IMR-90 (cell line): ENCODE measurements around the gene HSF2. TPM values are rescaled to one million over a fixed set of nuclear protein-coding genes. Genes with fewer than 3 reads are reported as not detected.
A peak's percentile ranks its signal among the peaks of the same experiment; 100 is the strongest.

Source experiments
- ATAC-seq: fragments of 200-7000 bp; cut with Tn5 transposase; 2 replicates; pipeline ENCODE4 v1.9.1; 2020; ENCODE audit warnings: low read depth, mild to moderate bottlenecking, moderate library complexity
- BruUV-seq: library from RNA; stranded (reverse); fragments of 400-500 nt; replicated peaks from 2 replicates; lab custom pipeline; 2021; lab: Mats Ljungman, UMichigan
- CTCF ChIA-PET: fragments of 300-600 bp; formaldehyde crosslinking; extraction: SDS; loops from one replicate; lab custom pipeline; 2021; ENCODE audit warnings: antibody characterized with exemption; lab: Yijun Ruan, JAX
- POLR2A ChIA-PET: fragments of 300-600 bp; sonication (Branson Sonifier 250); formaldehyde crosslinking; loops from one replicate; lab custom pipeline; 2022; ENCODE audit warnings: antibody characterized with exemption; ENCODE audit not compliant: unreplicated experiment; lab: Charles Lee
- DNase-seq: peaks from one replicate; pipeline ENCODE4 v3.0.0; 2013
- H2AFZ ChIP-seq: replicated peaks from 2 replicates; pipeline ENCODE3; 2013; ENCODE audit warnings: low read length, mild to moderate bottlenecking; ENCODE audit not compliant: poor library complexity
- H2AK5ac ChIP-seq: 2 replicates; pipeline ENCODE4 v1.6.1; 2013; ENCODE audit warnings: low read depth, low read length, inconsistent platforms
- H2AK9ac ChIP-seq: replicated peaks from 2 replicates; pipeline ENCODE3; 2013; ENCODE audit warnings: mild to moderate bottlenecking, low read depth, low read length, moderate library complexity; ENCODE audit not compliant: poor library complexity
- H2BK120ac ChIP-seq: 2 replicates; pipeline ENCODE4 v1.6.1; 2013; ENCODE audit warnings: low read depth, low read length, inconsistent platforms
- H2BK15ac ChIP-seq: 3 replicates; pipeline ENCODE4 v1.6.1; 2013; ENCODE audit warnings: low read depth, low read length, inconsistent platforms
- H2BK20ac ChIP-seq: 2 replicates; pipeline ENCODE4 v1.6.1; 2013; ENCODE audit warnings: low read depth, mild to moderate bottlenecking, inconsistent platforms, low read length, moderate library complexity
- H2BK5ac ChIP-seq: 2 replicates; pipeline ENCODE4 v1.6.1; 2013; ENCODE audit warnings: mild to moderate bottlenecking, low read depth, low read length, inconsistent platforms; ENCODE audit not compliant: poor library complexity, severe bottlenecking
- H3K14ac ChIP-seq: replicated peaks from 2 replicates; pipeline ENCODE4 v1.6.1; 2013; ENCODE audit warnings: low read depth, low read length, inconsistent platforms
- H3K18ac ChIP-seq: 2 replicates; pipeline ENCODE4 v1.6.1; 2013; ENCODE audit warnings: low read depth, low read length, control low read depth
- H3K23ac ChIP-seq: 2 replicates; pipeline ENCODE4 v1.6.1; 2013; ENCODE audit warnings: low read depth, low read length, inconsistent platforms
- H3K27ac ChIP-seq: 2 replicates; pipeline ENCODE4 v1.5.1; 2013; ENCODE audit warnings: mild to moderate bottlenecking, control low read depth, low read length; ENCODE audit not compliant: insufficient read depth
- H3K27me3 ChIP-seq: 2 replicates; pipeline ENCODE4 v1.6.1; 2013; ENCODE audit warnings: low read length; ENCODE audit not compliant: control insufficient read depth, insufficient read depth
- H3K36me3 ChIP-seq: 2 replicates; pipeline ENCODE4 v1.6.1; 2013; ENCODE audit warnings: low read length, mixed read lengths; ENCODE audit not compliant: control insufficient read depth, insufficient read depth
- H3K4ac ChIP-seq: 2 replicates; pipeline ENCODE4 v1.6.1; 2013; ENCODE audit warnings: low read depth, low read length, inconsistent platforms
- H3K4me1 ChIP-seq: 2 replicates; pipeline ENCODE4 v1.6.1; 2013; ENCODE audit warnings: low read length, mixed read lengths; ENCODE audit not compliant: control insufficient read depth, insufficient read depth
- H3K4me2 ChIP-seq: 2 replicates; pipeline ENCODE4 v1.6.1; 2013; ENCODE audit warnings: low read depth, mild to moderate bottlenecking, control low read depth, low read length, moderate library complexity
- H3K4me3 ChIP-seq: 2 replicates; pipeline ENCODE4 v1.5.1; 2013; ENCODE audit warnings: low read depth, mild to moderate bottlenecking, control low read depth, low read length, moderate library complexity; ENCODE audit not compliant: insufficient read depth
- H3K56ac ChIP-seq: 2 replicates; pipeline ENCODE4 v1.6.1; 2013; ENCODE audit warnings: low read length, inconsistent platforms; ENCODE audit not compliant: insufficient read depth; ENCODE audit errors: extremely low read depth
- H3K79me1 ChIP-seq, 2 experiments: 2 replicates each; pipeline ENCODE4 v1.6.1; 2013; ENCODE audit warnings: low read length in 2 of 2, inconsistent platforms in 1 of 2, low read depth in 1 of 2
- H3K9ac ChIP-seq: 2 replicates; pipeline ENCODE4 v1.6.1; 2013; ENCODE audit warnings: low read depth, low read length, control low read depth
- H3K9me1 ChIP-seq: 2 replicates; pipeline ENCODE4 v1.6.1; 2013; ENCODE audit warnings: low read length, inconsistent platforms; ENCODE audit not compliant: insufficient read depth
- H3K9me3 ChIP-seq: 2 replicates; pipeline ENCODE4 v1.6.1; 2013; ENCODE audit warnings: low read length; ENCODE audit not compliant: control insufficient read depth, insufficient read depth
- H4K20me1 ChIP-seq: 2 replicates; pipeline ENCODE4 v1.6.1; 2013; ENCODE audit warnings: low read length, inconsistent platforms; ENCODE audit not compliant: insufficient read depth
- H4K5ac ChIP-seq: 2 replicates; pipeline ENCODE4 v1.6.1; 2013; ENCODE audit warnings: mild to moderate bottlenecking, low read depth, low read length, control low read depth
- H4K8ac ChIP-seq, 2 experiments: 2 replicates each; pipeline ENCODE4 v1.6.1; 2013; ENCODE audit warnings: low read depth in 2 of 2, low read length in 2 of 2, control low read depth in 1 of 2, inconsistent platforms in 1 of 2
- H4K91ac ChIP-seq: 2 replicates; pipeline ENCODE4 v1.6.1; 2013; ENCODE audit warnings: low read depth, low read length, inconsistent platforms; ENCODE audit not compliant: insufficient read depth
- BHLHE40 ChIP-seq: fragments of 150-350 bp; IDR thresholded peaks from 2 replicates; pipeline ENCODE4 v1.6.1; 2016; ENCODE audit warnings: mild to moderate bottlenecking, low read depth, low read length
- CEBPB ChIP-seq: IDR thresholded peaks from 2 replicates; pipeline ENCODE4 v1.6.1; 2012; ENCODE audit warnings: low read depth, low read length, improper control_type of control experiment
- CTCF ChIP-seq: conservative IDR thresholded peaks from 2 replicates; pipeline ENCODE4 v1.5.1; 2012; ENCODE audit warnings: mild to moderate bottlenecking, low read depth, low read length, improper control_type of control experiment
- ELK1 ChIP-seq: fragments of 150-350 bp; IDR thresholded peaks from 2 replicates; pipeline ENCODE4 v1.6.1; 2016; ENCODE audit warnings: low read depth, mild to moderate bottlenecking, low read length, moderate library complexity, borderline replicate concordance
- FOS ChIP-seq: fragments of 150-350 bp; IDR thresholded peaks from 2 replicates; pipeline ENCODE4 v1.6.1; 2016; ENCODE audit warnings: low read depth, low read length
- MAFK ChIP-seq: IDR thresholded peaks from 2 replicates; pipeline ENCODE4 v1.6.1; 2012; ENCODE audit warnings: low read depth, low read length, improper control_type of control experiment
- MAZ ChIP-seq: IDR thresholded peaks from 2 replicates; pipeline ENCODE4 v1.6.1; 2012; ENCODE audit warnings: low read depth, mild to moderate bottlenecking, low read length, improper control_type of control experiment, moderate library complexity, borderline replicate concordance
- NFE2L2 ChIP-seq: fragments of 150-350 bp; IDR thresholded peaks from 2 replicates; pipeline ENCODE4 v1.6.1; 2016; ENCODE audit warnings: low read depth, mild to moderate bottlenecking, low read length
- POLR2A ChIP-seq: IDR thresholded peaks from 2 replicates; pipeline ENCODE4 v1.6.1; 2012; ENCODE audit warnings: mild to moderate bottlenecking, low read depth, low read length
- RAD21 ChIP-seq: IDR thresholded peaks from 2 replicates; pipeline ENCODE4 v1.6.1; 2012; ENCODE audit warnings: low read length, improper control_type of control experiment
- RFX5 ChIP-seq: IDR thresholded peaks from 2 replicates; pipeline ENCODE4 v1.8.0; 2012; ENCODE audit warnings: low read depth, mild to moderate bottlenecking, low read length, moderate library complexity
- WGBS, 2 experiments: methylation state at CpG; one replicate each; pipeline versions ENCODE4 v1.1.5 to v1.1.7; 2013; ENCODE audit warnings: missing lambda C conversion rate in 2 of 2; ENCODE audit not compliant: insufficient read length in 1 of 2; ENCODE audit errors: extremely low coverage in 2 of 2; 5-methylcytosine and 5-hydroxymethylcytosine counted together
- dilution Hi-C: fragments of 300-500 bp; cut with HindIII; formaldehyde crosslinking; loops from one replicate; pipeline ENCODE4 v1.14.3; 2018; ENCODE audit warnings: low sequenced_read_pairs; ENCODE audit not compliant: unreplicated experiment
- in situ Hi-C: fragments of 300-500 bp; cut with MboI; formaldehyde crosslinking; loops from 3 replicates; pipeline ENCODE4 v1.14.3; 2019; ENCODE audit warnings: low sequenced_read_pairs, inconsistent platforms, mixed read lengths
- intact Hi-C: fragments of 100-400 bp; cut with micrococcal nuclease; formaldehyde crosslinking; loops from 2 replicates; pipeline ENCODE4 v1.10.0; 2022
- polyA plus RNA-seq, 3 experiments: library from polyadenylated mRNA; depleted of rRNA; stranded (reverse); fragments of >200 nt; gene quantifications; 2 replicates each; pipeline ENCODE4 v1.2.3, GENCODE V29; 2012; ENCODE audit warnings: low replicate concordance in 1 of 3
- total RNA-seq: library from RNA; depleted of rRNA; stranded (reverse); fragments of >200 nt; gene quantifications from 2 replicates; pipeline ENCODE4 v1.2.3, GENCODE V29; 2012

HSF2 gene
- total and polyA plus RNA-seq, 2 of the 4 experiments (the other 2 are of a cell fraction), result 17.6 to 28.9 TPM

- BruUV-seq, result no TSS peak
- Histone ChIP-seq H3K4me1 (no peaks in the 10 kb centered on the region), H3K27me3 (no peaks in the 10 kb centered on the region), H4K91ac (peak overlapping the region; percentile 96), H3K56ac (peak overlapping the region; percentile 98), H2BK15ac (no peak overlapping the region; the same call in 2 of the 3 replicates), H2BK120ac (peak overlapping the region; percentile 86), H3K14ac (peak overlapping the region; percentile 100), H4K5ac (peak overlapping the region; percentile 97), H3K9me1 (no peaks in the 10 kb centered on the region), H3K4me2 (peak overlapping the region; percentile 96), H2AFZ (peak overlapping the region; percentile 94), H3K9me3 (no peaks in the 10 kb centered on the region), H4K8ac (peak overlapping the region; percentile 87 to 99), H3K36me3 (no peaks in the 10 kb centered on the region), H3K4me3 (peak overlapping the region; percentile 81), H2BK20ac (0 out of 2 replicates have a peak overlapping the region, but pooled peaks have one; percentile 52), H3K23ac (peak overlapping the region; percentile 100), H3K4ac (peak overlapping the region; percentile 99), H3K18ac (peak overlapping the region; percentile 92), H2BK5ac (peak overlapping the region; percentile 91), H3K27ac (peak overlapping the region; percentile 90), H4K20me1 (peaks cover 30% of the 10 kb centered on the region), H3K9ac (peak overlapping the region; percentile 99), H2AK9ac (peak overlapping the region; percentile 53), H2AK5ac (peak overlapping the region; percentile 32; the same call in 1 of the 2 replicates), H3K79me1 (peaks cover 0 to 5% of the 10 kb centered on the region in 2 experiments; a peak in 2 of 4 replicates)
- no CpG with 5 or more reads among the region's 8 CpGs for WGBS, 2 experiments
- in situ Hi-C loops, result no loop called here
- ChIA-PET CTCF (interaction anchor here (1.2 kb wide), 1 partner anchor 20 kb away, joined by 3 read pairs; no protein-coding TSS in a partner anchor), POLR2A (no interaction called here)
- intact Hi-C loops, result loop anchor here (5.0 kb wide), 1 partner anchor 70 kb away; no protein-coding TSS in a partner anchor
- TF ChIP-seq MAZ (no peak), POLR2A (no peak), RFX5 (no peak), ELK1 (no peak), NFE2L2 (no peak), MAFK (no peak), RAD21 (no peak), CTCF (no peak), FOS (no peak), CEBPB (no peak), BHLHE40 (no peak)
- ATAC-seq (peak; percentile 50), DNase-seq (no peak)
- dilution Hi-C loops, result no loop called here
Observed at GRCh38 chr6:122472022-122472340, 72.5 kb downstream of the HSF2 start.
